Transverse colon (tissue), 4 donors: ENCODE data around the gene TMEM98. TPM values are rescaled to one million over a fixed set of nuclear protein-coding genes. Genes with fewer than 3 reads are reported as not detected.
"Not testable (repeated sequence)": the region's sequence is repeated elsewhere in the genome, so short reads cannot be mapped to it uniquely, and the experiment has no call there.

Experiments used
- DNase-seq: peaks from one replicate; pipeline ENCODE4 v3.0.0-alpha.2; 2019
- H3K27ac ChIP-seq, 4 donors: fragments of 200-600 bp; sonication (generic); 2 replicates each; pipeline ENCODE4 v1.5.1; 2016 to 2018; ENCODE audit warnings: inconsistent platforms in 4 of 4
- H3K27me3 ChIP-seq: fragments of 200-600 bp; sonication (generic); 2 replicates; pipeline ENCODE4 v1.5.1; 2017; ENCODE audit warnings: inconsistent platforms
- H3K36me3 ChIP-seq, 4 donors: fragments of 200-600 bp; sonication (generic); 2 replicates each; pipeline ENCODE4 v1.5.1; 2017 to 2019; ENCODE audit warnings: inconsistent platforms in 4 of 4
- H3K4me1 ChIP-seq, 4 donors: fragments of 200-600 bp; sonication (generic); 2 replicates each; pipeline ENCODE4 v1.5.1; 2017 to 2020; ENCODE audit warnings: inconsistent platforms in 4 of 4
- H3K4me3 ChIP-seq, 4 donors: fragments of 200-600 bp; sonication (generic); 1 replicate in 1 of 4; 2 replicates in 3 of 4; pipeline versions ENCODE4 v1.5.1 to v1.6.1; 2017 to 2019; ENCODE audit warnings: inconsistent platforms in 4 of 4
- H3K9me3 ChIP-seq, 2 donors: fragments of 200-600 bp; sonication (generic); 2 replicates each; pipeline ENCODE4 v1.5.1; 2017 to 2019; ENCODE audit warnings: inconsistent platforms in 2 of 2
- EP300 ChIP-seq: sonication (generic); formaldehyde crosslinking; IDR thresholded peaks from one replicate; pipeline ENCODE4 v1.6.1; 2017; ENCODE audit warnings: antibody characterized with exemption, low read depth
- POLR2A ChIP-seq: fragments of 450-650 bp; IDR thresholded peaks from one replicate; pipeline ENCODE4 v1.6.1; 2016; ENCODE audit warnings: antibody characterized with exemption, mild to moderate bottlenecking, moderate library complexity
- POLR2AphosphoS5 ChIP-seq, 3 donors: sonication (generic); formaldehyde crosslinking; IDR thresholded peaks; one replicate each; pipeline ENCODE4 v1.6.1; 2016; ENCODE audit warnings: antibody characterized with exemption in 3 of 3
- WGBS, 2 donors: methylation state at CpG; one replicate each; pipeline ENCODE4 v1.1.5; 2018; ENCODE audit warnings: low coverage in 1 of 2; 5-methylcytosine and 5-hydroxymethylcytosine counted together
- in situ Hi-C, 4 donors: fragments of 200-750 bp; cut with MboI; loops; one replicate each; pipeline versions ENCODE4 v1.15.0 to v1.15.1; 2017; ENCODE audit warnings: low sequenced_read_pairs in 3 of 4, low pct_ligation_motif_present in 1 of 4, low pct_unique_long_range_greater_than_20kb in 1 of 4
- intact Hi-C: fragments of 100-400 bp; cut with DNase I; formaldehyde crosslinking; loops from one replicate; pipeline ENCODE4 v1.15.1; 2023; ENCODE audit warnings: low total_unique reads
- total RNA-seq, 4 donors: library from RNA; depleted of rRNA; stranded (reverse); fragments of >200 nt; gene quantifications; one replicate each; pipeline ENCODE4 v1.1.0, GENCODE V29; 2016
- TF ChIP-seq, protein P1 (sequence below), 5 experiments: fragments of 200-600 bp in 3 of 5; fragments of 450-650 bp in 2 of 5; sonication (generic) in 3 of 5; IDR thresholded peaks; 1 replicate in 2 of 5; 2 replicates in 3 of 5; pipeline ENCODE4 v1.5.1; 2016 to 2017; ENCODE audit warnings: antibody characterized with exemption in 5 of 5, inconsistent platforms in 3 of 5, mild to moderate bottlenecking in 2 of 5, moderate library complexity in 1 of 5

Gene TMEM98
- total RNA-seq, 4 donors from 2014 or later = 70.7 to 219 (median 175) TPM

DNA sequence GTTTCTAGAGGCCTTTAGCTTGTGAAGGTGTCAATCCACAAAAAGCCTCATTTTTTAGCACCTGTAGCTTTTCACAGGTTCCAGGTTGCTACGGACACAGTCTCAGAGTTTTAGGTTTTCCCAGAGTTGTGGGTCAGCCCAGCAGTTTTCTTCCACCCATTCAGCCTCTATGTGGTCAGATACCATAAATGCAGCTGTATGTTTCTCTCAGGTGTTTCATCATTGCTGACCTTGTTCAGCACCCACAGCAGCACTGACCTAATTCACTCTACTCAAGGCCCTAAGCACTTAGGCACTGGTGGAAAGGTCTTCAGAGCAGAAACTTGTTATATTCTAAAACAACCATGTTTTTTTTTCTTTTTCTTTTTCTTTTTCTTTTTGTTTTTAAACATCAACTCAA is 48.7 kb downstream of the TMEM98 start:
- H3K27me3 ChIP-seq = no peaks in the 10 kb centered on the region
- intact Hi-C loops = no loop called here
- H3K27ac ChIP-seq = no peak overlapping the region
- H3K4me1 ChIP-seq = peaks cover 0 to 3% (median 0%) of the 10 kb centered on the region in 4 donors
- no peaks in the 10 kb centered on the region for H3K36me3 ChIP-seq
- no peak for DNase-seq
- TF ChIP-seq POLR2AphosphoS5 (IDR thresholded peaks at IDR 0.05) (no peak), POLR2A (no peak), EP300 (no peak)
- TF ChIP-seq, protein P1, sequence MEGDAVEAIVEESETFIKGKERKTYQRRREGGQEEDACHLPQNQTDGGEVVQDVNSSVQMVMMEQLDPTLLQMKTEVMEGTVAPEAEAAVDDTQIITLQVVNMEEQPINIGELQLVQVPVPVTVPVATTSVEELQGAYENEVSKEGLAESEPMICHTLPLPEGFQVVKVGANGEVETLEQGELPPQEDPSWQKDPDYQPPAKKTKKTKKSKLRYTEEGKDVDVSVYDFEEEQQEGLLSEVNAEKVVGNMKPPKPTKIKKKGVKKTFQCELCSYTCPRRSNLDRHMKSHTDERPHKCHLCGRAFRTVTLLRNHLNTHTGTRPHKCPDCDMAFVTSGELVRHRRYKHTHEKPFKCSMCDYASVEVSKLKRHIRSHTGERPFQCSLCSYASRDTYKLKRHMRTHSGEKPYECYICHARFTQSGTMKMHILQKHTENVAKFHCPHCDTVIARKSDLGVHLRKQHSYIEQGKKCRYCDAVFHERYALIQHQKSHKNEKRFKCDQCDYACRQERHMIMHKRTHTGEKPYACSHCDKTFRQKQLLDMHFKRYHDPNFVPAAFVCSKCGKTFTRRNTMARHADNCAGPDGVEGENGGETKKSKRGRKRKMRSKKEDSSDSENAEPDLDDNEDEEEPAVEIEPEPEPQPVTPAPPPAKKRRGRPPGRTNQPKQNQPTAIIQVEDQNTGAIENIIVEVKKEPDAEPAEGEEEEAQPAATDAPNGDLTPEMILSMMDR (IDR thresholded peaks at IDR 0.05) = no peak
- H3K4me3 ChIP-seq = no peak overlapping the region
- in situ Hi-C loops = no loop called here
- H3K9me3 ChIP-seq = peaks cover 3 to 4% of the 10 kb centered on the region in 2 donors
- WGBS, 2 donors = 90% methylated on average over 1 of the region's 1 CpG; no CpG with 5 or more reads in 1 of the 2 donors

DNA sequence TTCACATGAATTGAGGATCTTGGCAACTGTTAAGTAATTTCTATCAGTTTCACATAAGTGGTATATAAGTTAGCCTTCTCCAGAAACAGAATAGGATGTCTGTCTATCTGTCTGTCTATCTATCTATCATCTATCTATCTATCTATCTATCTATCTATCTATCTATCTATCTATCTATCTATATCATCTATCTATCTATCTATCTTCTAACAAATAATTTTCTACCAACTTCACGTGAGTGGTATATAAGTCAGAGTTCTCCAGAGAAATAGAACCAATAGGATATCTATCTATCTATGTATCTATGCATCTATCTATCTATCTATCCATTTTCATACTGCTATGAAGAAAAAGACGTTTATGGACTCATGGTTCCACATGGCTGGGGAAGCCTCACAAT is 52.3 kb downstream of the TMEM98 start:
- DNase-seq = no peak
- H3K27me3 ChIP-seq = no peaks in the 10 kb centered on the region
- no peak overlapping the region for H3K27ac ChIP-seq
- no peaks in the 10 kb centered on the region for H3K36me3 ChIP-seq
- intact Hi-C loops = no loop called here
- TF ChIP-seq, protein P1 (IDR thresholded peaks at IDR 0.05) = no peak
- TF ChIP-seq POLR2AphosphoS5 (IDR thresholded peaks at IDR 0.05) (no peak), POLR2A (no peak), EP300 (no peak)
- WGBS, 2 donors = 73 to 74% methylated on average over 2 of the region's 2 CpGs
- H3K4me1 ChIP-seq = peaks cover 0 to 12% (median 7%) of the 10 kb centered on the region in 4 donors
- no peak overlapping the region for H3K4me3 ChIP-seq
- in situ Hi-C loops = no loop called here
- H3K9me3 ChIP-seq = peaks cover 7% of the 10 kb centered on the region in 2 donors

DNA sequence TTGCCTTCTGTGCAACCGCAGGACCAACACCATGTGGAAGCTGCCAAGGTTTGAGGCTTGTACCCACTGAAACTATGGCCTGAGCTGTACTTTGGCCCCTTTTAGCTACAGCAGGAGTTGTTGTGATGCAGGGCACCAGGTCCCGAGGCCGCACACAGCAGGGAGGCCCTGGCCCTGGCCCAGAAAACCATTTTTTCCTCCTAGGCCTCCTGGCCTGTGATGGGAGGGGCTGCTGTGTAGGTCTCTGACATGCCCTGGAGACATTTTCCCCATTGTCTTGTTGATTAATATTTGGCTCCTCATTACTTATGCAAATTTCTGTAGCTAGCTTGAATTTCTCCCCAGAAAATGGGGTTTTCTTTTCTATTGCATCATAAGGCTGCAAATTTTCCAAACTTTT is 53.7 kb downstream of the TMEM98 start:
- H3K27ac ChIP-seq, intact Hi-C loops, H3K4me3 ChIP-seq, H3K27me3 ChIP-seq, in situ Hi-C loops, H3K9me3 ChIP-seq, DNase-seq, H3K36me3 ChIP-seq: not testable (repeated sequence)
- H3K4me1 ChIP-seq = peaks cover 0 to 21% (median 10%) of the 10 kb centered on the region in 4 donors
- 100% methylated on average over 3 of the region's 3 CpGs; no CpG with 5 or more reads in 1 of the 2 donors for WGBS, 2 donors

DNA sequence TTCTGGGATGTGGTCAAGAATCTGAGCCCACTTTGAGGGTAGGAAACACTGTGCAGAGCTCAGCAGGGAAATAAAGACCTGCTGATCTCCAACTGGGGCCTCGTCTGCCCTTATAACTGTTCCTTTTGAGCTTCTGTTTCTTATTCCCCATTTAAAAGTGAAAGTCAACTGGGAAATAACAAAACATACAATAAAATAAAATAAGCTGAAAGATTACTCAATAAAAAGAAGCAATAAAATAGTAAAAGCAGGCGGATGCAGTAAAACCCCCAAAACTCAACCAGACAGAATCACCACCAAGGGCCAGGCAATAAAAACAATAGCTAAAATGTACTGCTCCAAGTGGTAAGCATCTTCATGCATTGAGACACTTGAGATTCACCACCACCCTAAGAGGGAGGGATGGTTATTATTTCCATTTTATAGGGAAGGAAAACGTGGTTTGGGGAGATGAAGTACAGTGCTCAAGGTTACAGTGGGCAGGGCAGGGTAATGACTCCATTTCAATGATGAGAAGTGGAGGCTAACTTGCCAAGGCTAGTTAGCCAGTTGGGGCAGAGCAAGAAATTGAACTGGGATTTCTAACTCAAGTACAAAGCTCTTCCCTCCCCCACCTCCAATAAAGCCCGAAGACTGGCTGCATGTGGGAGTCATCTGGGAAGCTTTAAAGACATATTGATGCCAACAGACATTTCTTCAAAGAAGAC is 57.2 kb downstream of the TMEM98 start:
- no peaks in the 10 kb centered on the region for H3K36me3 ChIP-seq
- peak overlapping the region in 3 of 4 donors; percentile 25 to 34 (median 29) for H3K27ac ChIP-seq
- peak; percentile 22 for DNase-seq
- H3K27me3 ChIP-seq = no peaks in the 10 kb centered on the region
- WGBS, 2 donors = 22 to 26% methylated on average over 3 to 4 of the region's 4 CpGs
- intact Hi-C loops = no loop called here
- H3K9me3 ChIP-seq = peaks cover 7% of the 10 kb centered on the region in 2 donors
- no peak overlapping the region for H3K4me3 ChIP-seq
- H3K4me1 ChIP-seq = peaks cover 0 to 21% (median 11%) of the 10 kb centered on the region in 4 donors
- TF ChIP-seq EP300 (no peak), POLR2A (no peak), POLR2AphosphoS5 (IDR thresholded peaks at IDR 0.05) (no peak)
- TF ChIP-seq, protein P1 (IDR thresholded peaks at IDR 0.05) = no peak
- in situ Hi-C loops = no loop called here

DNA sequence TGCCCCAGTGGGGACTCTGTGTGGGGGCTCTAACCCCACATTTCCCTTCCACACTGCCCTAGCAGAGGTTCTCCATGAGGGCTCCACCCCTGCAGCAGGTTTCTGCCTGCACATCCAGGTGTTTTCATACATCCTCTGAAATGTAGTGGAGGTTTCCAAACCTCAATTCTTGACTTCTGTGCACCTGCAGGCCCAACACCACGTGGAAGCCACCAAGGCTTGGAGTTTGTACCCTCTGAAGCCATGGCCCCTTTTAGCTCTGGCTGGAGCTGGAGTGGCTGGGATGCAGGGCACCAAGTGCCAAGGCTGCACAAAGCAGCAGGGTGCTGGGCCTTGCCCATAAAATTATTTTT is 59.5 kb downstream of the TMEM98 start:
- H3K27me3 ChIP-seq, H3K9me3 ChIP-seq, in situ Hi-C loops, H3K36me3 ChIP-seq, H3K4me3 ChIP-seq, intact Hi-C loops, DNase-seq, H3K27ac ChIP-seq: not testable (repeated sequence)
- 63% methylated on average over 1 of the region's 1 CpG; no CpG with 5 or more reads in 1 of the 2 donors for WGBS, 2 donors
- peaks cover 0 to 18% (median 16%) of the 10 kb centered on the region in 4 donors for H3K4me1 ChIP-seq

DNA sequence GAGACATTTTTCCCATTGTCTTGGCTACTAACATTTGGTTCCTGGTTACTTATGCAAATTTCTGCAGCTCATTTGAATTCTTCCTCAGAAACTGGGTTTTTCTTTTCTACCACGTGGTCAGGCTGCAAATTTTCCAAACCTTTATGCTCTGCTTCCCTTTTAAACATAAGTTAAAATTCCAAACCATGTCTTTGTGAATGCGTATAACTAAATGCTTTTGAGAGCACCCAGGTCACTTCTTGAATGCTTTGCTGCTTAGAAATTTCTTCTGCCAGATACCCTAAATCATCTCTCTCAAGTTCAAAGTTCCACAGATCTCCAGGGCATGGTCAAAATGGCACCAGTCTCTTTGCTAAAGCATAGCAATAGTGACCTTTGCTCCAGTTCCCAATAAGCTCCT is 59.9 kb downstream of the TMEM98 start:
- in situ Hi-C loops, intact Hi-C loops: not testable (repeated sequence)
- 59 to 77% methylated on average over 2 of the region's 2 CpGs for WGBS, 2 donors

More for the DNA sequence above, 59.9 kb downstream of the TMEM98 start:
- not testable (repeated sequence) for H3K27ac ChIP-seq, H3K36me3 ChIP-seq, H3K4me3 ChIP-seq, H3K9me3 ChIP-seq, H3K27me3 ChIP-seq, DNase-seq
- H3K4me1 ChIP-seq = peaks cover 0 to 18% (median 16%) of the 10 kb centered on the region in 4 donors
